Suprapubic skin (tissue), 4 donors: ENCODE results near the gene SPINDOC.

ENCODE experiments used
- EP300 ChIP-seq: sonication (generic); formaldehyde crosslinking; IDR thresholded peaks from one replicate; pipeline ENCODE4 v1.6.1; 2017; ENCODE audit warnings: antibody characterized with exemption
- POLR2A ChIP-seq, 2 donors: fragments of 450-650 bp; IDR thresholded peaks; one replicate each; pipeline ENCODE4 v1.6.1; 2017; ENCODE audit warnings: antibody characterized with exemption in 2 of 2, mild to moderate bottlenecking in 2 of 2, moderate library complexity in 2 of 2
- POLR2AphosphoS5 ChIP-seq, 3 donors: sonication (generic); formaldehyde crosslinking; IDR thresholded peaks; one replicate each; pipeline ENCODE4 v1.6.1; 2017; ENCODE audit warnings: antibody characterized with exemption in 3 of 3
- TF ChIP-seq, protein P1 (sequence below), 2 donors: fragments of 200-600 bp in 1 of 2; fragments of 450-650 bp in 1 of 2; sonication (generic) in 1 of 2; IDR thresholded peaks; one replicate each; pipeline ENCODE4 v1.5.1; 2016 to 2019; ENCODE audit warnings: antibody characterized with exemption in 2 of 2, mild to moderate bottlenecking in 1 of 2, moderate library complexity in 1 of 2

DNA sequence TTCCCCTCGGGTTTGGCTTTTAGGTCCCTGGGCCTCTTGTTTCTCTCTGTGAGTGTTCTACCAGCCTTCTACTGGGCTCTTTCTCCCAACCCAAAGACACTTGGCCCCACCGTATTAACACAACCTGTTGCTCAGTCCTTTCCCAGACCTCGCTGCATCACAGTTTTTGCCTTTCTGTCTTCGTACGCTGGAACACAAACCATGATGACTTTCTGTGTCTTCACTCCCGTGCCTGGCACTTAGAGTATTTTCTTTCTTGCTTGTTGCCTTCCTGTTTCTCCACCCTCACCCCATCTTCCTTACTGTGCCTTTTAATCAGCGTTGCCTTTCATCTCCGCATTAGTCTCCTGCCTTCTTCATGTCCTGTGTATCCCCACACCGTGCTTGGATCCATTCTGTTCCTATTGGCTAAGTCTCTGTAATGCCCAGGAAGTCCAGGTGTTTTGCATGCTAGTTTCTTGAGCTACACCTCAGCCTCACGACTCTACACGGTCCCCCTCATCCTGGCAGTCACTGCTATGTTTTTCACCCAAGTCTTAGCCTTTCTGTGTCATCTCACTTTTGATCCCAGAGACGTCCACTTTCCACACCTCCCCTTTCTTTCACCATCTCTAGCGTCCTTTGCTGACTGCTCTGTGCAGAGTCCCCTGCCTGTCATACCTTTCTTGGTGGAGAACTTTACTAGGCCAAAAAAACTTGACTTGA is 27.3 kb downstream of the SPINDOC start:
- TF ChIP-seq POLR2A (IDR thresholded peaks at IDR 0.05) (no peak), EP300 (no peak), POLR2AphosphoS5 (IDR thresholded peaks at IDR 0.05) (no peak)
- TF ChIP-seq, protein P1, sequence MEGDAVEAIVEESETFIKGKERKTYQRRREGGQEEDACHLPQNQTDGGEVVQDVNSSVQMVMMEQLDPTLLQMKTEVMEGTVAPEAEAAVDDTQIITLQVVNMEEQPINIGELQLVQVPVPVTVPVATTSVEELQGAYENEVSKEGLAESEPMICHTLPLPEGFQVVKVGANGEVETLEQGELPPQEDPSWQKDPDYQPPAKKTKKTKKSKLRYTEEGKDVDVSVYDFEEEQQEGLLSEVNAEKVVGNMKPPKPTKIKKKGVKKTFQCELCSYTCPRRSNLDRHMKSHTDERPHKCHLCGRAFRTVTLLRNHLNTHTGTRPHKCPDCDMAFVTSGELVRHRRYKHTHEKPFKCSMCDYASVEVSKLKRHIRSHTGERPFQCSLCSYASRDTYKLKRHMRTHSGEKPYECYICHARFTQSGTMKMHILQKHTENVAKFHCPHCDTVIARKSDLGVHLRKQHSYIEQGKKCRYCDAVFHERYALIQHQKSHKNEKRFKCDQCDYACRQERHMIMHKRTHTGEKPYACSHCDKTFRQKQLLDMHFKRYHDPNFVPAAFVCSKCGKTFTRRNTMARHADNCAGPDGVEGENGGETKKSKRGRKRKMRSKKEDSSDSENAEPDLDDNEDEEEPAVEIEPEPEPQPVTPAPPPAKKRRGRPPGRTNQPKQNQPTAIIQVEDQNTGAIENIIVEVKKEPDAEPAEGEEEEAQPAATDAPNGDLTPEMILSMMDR (IDR thresholded peaks at IDR 0.05), result no peak
